ENCODE data around the gene RAD54L.

GRCh38 chr1:46275030-46275337, 27.4 kb downstream of the RAD54L start:
- TF ChIP-seq, protein P1, sequence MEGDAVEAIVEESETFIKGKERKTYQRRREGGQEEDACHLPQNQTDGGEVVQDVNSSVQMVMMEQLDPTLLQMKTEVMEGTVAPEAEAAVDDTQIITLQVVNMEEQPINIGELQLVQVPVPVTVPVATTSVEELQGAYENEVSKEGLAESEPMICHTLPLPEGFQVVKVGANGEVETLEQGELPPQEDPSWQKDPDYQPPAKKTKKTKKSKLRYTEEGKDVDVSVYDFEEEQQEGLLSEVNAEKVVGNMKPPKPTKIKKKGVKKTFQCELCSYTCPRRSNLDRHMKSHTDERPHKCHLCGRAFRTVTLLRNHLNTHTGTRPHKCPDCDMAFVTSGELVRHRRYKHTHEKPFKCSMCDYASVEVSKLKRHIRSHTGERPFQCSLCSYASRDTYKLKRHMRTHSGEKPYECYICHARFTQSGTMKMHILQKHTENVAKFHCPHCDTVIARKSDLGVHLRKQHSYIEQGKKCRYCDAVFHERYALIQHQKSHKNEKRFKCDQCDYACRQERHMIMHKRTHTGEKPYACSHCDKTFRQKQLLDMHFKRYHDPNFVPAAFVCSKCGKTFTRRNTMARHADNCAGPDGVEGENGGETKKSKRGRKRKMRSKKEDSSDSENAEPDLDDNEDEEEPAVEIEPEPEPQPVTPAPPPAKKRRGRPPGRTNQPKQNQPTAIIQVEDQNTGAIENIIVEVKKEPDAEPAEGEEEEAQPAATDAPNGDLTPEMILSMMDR (IDR thresholded peaks at IDR 0.05; ENCODE audit: poor library complexity, severe bottlenecking): no peak
- TF ChIP-seq, protein P2, sequence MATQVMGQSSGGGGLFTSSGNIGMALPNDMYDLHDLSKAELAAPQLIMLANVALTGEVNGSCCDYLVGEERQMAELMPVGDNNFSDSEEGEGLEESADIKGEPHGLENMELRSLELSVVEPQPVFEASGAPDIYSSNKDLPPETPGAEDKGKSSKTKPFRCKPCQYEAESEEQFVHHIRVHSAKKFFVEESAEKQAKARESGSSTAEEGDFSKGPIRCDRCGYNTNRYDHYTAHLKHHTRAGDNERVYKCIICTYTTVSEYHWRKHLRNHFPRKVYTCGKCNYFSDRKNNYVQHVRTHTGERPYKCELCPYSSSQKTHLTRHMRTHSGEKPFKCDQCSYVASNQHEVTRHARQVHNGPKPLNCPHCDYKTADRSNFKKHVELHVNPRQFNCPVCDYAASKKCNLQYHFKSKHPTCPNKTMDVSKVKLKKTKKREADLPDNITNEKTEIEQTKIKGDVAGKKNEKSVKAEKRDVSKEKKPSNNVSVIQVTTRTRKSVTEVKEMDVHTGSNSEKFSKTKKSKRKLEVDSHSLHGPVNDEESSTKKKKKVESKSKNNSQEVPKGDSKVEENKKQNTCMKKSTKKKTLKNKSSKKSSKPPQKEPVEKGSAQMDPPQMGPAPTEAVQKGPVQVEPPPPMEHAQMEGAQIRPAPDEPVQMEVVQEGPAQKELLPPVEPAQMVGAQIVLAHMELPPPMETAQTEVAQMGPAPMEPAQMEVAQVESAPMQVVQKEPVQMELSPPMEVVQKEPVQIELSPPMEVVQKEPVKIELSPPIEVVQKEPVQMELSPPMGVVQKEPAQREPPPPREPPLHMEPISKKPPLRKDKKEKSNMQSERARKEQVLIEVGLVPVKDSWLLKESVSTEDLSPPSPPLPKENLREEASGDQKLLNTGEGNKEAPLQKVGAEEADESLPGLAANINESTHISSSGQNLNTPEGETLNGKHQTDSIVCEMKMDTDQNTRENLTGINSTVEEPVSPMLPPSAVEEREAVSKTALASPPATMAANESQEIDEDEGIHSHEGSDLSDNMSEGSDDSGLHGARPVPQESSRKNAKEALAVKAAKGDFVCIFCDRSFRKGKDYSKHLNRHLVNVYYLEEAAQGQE (IDR thresholded peaks at IDR 0.05; ENCODE audit: borderline replicate concordance): no peak
- TF ChIP-seq MXI1 (conservative IDR thresholded peaks at IDR 0.05; ENCODE audit: poor library complexity, severe bottlenecking) (no peak), SMC3 (conservative IDR thresholded peaks at IDR 0.05; ENCODE audit: poor library complexity) (no peak)
